ENCODE results near the gene WHRN.

WHRN gene

DNA sequence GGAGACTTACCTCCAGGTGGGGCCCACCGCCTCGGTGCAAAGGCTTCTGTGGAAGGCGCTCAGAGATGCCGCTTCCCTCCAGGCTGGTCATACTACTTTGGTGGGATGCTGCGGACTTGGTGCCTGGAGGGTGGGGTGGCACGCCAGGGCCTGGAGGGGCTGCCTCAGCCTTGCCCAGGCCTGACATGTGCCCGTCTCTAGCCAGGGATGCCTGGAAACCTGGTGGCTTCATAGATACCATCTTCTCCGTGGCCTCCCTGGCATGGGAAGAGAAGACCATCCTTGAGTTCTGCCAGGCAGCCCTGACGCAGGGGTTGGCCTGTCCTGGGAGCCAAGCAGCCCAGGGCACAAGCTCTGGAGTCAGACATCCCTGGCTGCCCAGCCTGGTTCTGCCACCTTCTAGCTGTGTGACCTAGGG is 147.4 kb downstream of the WHRN start:
- DNase-seq, result no peak

- DNase-seq, result no peak
Measured at GRCh38 chr9:114357360-114357759, 147.9 kb downstream of the WHRN start.

DNA sequence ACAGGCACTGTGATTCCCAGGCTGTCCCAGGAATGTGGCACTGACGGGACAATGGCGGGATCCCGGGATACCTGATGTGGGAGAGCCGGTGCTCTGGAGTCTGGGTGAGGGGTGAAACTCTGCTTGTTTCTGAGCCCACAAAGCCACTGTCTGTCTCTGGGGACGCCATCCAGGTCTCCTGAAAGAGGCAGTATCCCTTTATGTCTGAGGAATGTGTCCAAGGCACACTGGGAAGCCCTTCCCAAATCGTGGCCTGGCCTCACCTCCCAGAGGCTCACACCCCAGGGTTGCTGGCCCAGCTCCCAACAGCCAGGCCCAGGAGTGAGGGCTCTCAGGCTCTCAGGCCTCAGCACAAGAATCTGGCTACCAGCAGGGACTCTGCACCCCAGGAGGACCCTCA is 148.5 kb downstream of the WHRN start:
- no peak for DNase-seq

DNA sequence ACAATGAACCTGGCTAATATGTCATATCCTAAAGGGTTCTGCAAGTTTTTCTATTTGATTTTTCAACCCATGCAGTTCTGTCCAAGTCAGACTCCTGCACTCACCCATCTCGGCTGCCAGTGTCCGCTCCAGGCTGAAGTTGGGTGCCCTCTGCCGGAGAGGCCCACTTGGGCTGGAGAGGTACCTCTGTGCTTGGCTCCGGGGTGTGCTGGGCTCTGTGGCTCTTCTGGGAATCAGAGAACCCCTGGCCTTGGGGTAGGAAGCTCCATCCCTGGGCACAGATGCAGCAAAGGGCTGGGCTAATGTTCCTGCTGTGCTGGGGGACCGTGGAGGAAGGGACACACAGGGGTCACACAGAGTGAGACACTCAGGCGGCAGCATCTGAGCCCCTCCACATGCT is 149.5 kb downstream of the WHRN start:
- DNase-seq, result no peak
